SK-N-SH (cell line): ENCODE measurements around the gene ABI1. TPM values are rescaled to one million over a fixed set of nuclear protein-coding genes. Genes with fewer than 3 reads are reported as not detected.

Experiments used
- CTCF ChIA-PET: fragments of 300-600, 350-600 bp; formaldehyde crosslinking; extraction: SDS; loops from one replicate; lab custom pipeline; 2021; lab: Yijun Ruan, JAX
- POLR2A ChIA-PET: fragments of 350-600 bp; sonication (Branson Sonifier 250); formaldehyde crosslinking; extraction: SDS; loops from one replicate; lab custom pipeline; 2020; ENCODE audit warnings: antibody characterized with exemption, inconsistent platforms; lab: Yijun Ruan, JAX
- DNase-seq: peaks from one replicate; pipeline ENCODE4 v3.0.0; 2012
- H2AFZ ChIP-seq: fragments of 200-600 bp; sonication (generic); 2 replicates; pipeline ENCODE4 v1.8.1; 2016; ENCODE audit warnings: antibody characterized with exemption, mild to moderate bottlenecking, low read depth
- H3F3A ChIP-seq: fragments of 200-600 bp; sonication (generic); replicated peaks from 2 replicates; pipeline ENCODE3; 2016; ENCODE audit warnings: antibody characterized with exemption, mild to moderate bottlenecking; ENCODE audit not compliant: insufficient read depth
- H3K27ac ChIP-seq, 2 experiments: fragments of 200-500 bp in 1 of 2; fragments of 200-600 bp in 1 of 2; sonication (Bioruptor generic) in 1 of 2; sonication (generic), shearing (Covaris generic) in 1 of 2; 2 replicates each; pipeline versions ENCODE4 v1.5.1 to v1.6.1; 2014 to 2016; ENCODE audit warnings: low read depth in 2 of 2, inconsistent platforms in 1 of 2, low read length in 1 of 2, mild to moderate bottlenecking in 1 of 2, mixed read lengths in 1 of 2
- H3K27me3 ChIP-seq: fragments of 200-600 bp; sonication (generic), shearing (Covaris generic); 2 replicates; pipeline ENCODE4 v1.6.1; 2016; ENCODE audit warnings: mixed run types; ENCODE audit not compliant: insufficient read depth
- H3K36me3 ChIP-seq, 2 experiments: fragments of 200-500 bp in 1 of 2; fragments of 200-600 bp in 1 of 2; sonication (Bioruptor generic) in 1 of 2; sonication (generic) in 1 of 2; replicated peaks in 1 of 2; 2 replicates each; pipeline versions ENCODE3 to v1.5.1; 2014 to 2016; ENCODE audit warnings: low read length in 1 of 2, mild to moderate bottlenecking in 1 of 2; ENCODE audit not compliant: insufficient read depth in 2 of 2, control insufficient read depth in 1 of 2
- H3K4me1 ChIP-seq, 2 experiments: fragments of 200-500 bp in 1 of 2; fragments of 200-600 bp in 1 of 2; sonication (Bioruptor generic) in 1 of 2; sonication (generic), shearing (Covaris generic) in 1 of 2; 2 replicates each; pipeline versions ENCODE4 v1.5.1 to v1.6.1; 2014 to 2016; ENCODE audit warnings: low read depth in 1 of 2, low read length in 1 of 2, mixed run types in 1 of 2; ENCODE audit not compliant: insufficient read depth in 2 of 2, control insufficient read depth in 1 of 2
- H3K4me2 ChIP-seq: fragments of 200-600 bp; sonication (generic), shearing (Covaris generic); 2 replicates; pipeline ENCODE4 v1.6.1; 2017; ENCODE audit warnings: mixed run types
- H3K4me3 ChIP-seq, 2 experiments: fragments of 200-500 bp in 1 of 2; fragments of 200-600 bp in 1 of 2; sonication (Bioruptor generic) in 1 of 2; sonication (generic), shearing (Covaris generic) in 1 of 2; 2 replicates each; pipeline versions ENCODE4 v1.5.1 to v1.8.1; 2014 to 2016; ENCODE audit warnings: low read depth in 2 of 2, inconsistent platforms in 1 of 2, low read length in 1 of 2, mild to moderate bottlenecking in 1 of 2, mixed read lengths in 1 of 2, moderate library complexity in 1 of 2
- H3K79me2 ChIP-seq: fragments of 200-600 bp; sonication (generic); 2 replicates; pipeline ENCODE4 v1.8.1; 2017; ENCODE audit warnings: mild to moderate bottlenecking; ENCODE audit not compliant: insufficient read depth
- H3K9ac ChIP-seq: fragments of 200-600 bp; sonication (generic); 2 replicates; pipeline ENCODE4 v1.6.1; 2017; ENCODE audit warnings: mixed run types
- H3K9me2 ChIP-seq: fragments of 200-600 bp; sonication (generic); 2 replicates; pipeline ENCODE4 v1.6.1; 2017; ENCODE audit warnings: mixed run types
- H3K9me3 ChIP-seq: fragments of 200-600 bp; sonication (generic); 2 replicates; pipeline ENCODE4 v1.6.1; 2017; ENCODE audit warnings: mixed run types, mild to moderate bottlenecking, moderate library complexity
- H4K20me1 ChIP-seq: fragments of 200-600 bp; sonication (generic); 2 replicates; pipeline ENCODE4 v1.6.1; 2017; ENCODE audit warnings: mild to moderate bottlenecking, mixed run types; ENCODE audit not compliant: insufficient read depth
- CTCF ChIP-seq: fragments of 200-600 bp; sonication (generic); IDR thresholded peaks from 2 replicates; pipeline ENCODE4 v1.6.1; 2017; ENCODE audit warnings: antibody characterized with exemption, mild to moderate bottlenecking, moderate library complexity
- ELF1 ChIP-seq: IDR thresholded peaks from 2 replicates; pipeline ENCODE4 v1.4.0; 2012
- FOSL2 ChIP-seq: IDR thresholded peaks from 2 replicates; pipeline ENCODE4 v1.4.0; 2012; ENCODE audit warnings: low read depth, mild to moderate bottlenecking, moderate library complexity, borderline replicate concordance
- FOXJ3 ChIP-seq: sonication (generic); formaldehyde crosslinking; IDR thresholded peaks from 2 replicates; pipeline ENCODE4 v1.5.1; 2020; ENCODE audit warnings: mild to moderate bottlenecking, missing genetic modification reagents
- FOXM1 ChIP-seq: IDR thresholded peaks from 2 replicates; pipeline ENCODE4 v1.4.0; 2012; ENCODE audit warnings: low read depth, mild to moderate bottlenecking
- GATA2 ChIP-seq: sonication (generic); formaldehyde crosslinking; IDR thresholded peaks from 2 replicates; pipeline ENCODE4 v1.5.0; 2020; ENCODE audit warnings: mild to moderate bottlenecking, missing genetic modification reagents
- IRF3 ChIP-seq: fragments of 150-350 bp; IDR thresholded peaks from 2 replicates; pipeline ENCODE4 v1.6.1; 2016; ENCODE audit warnings: mild to moderate bottlenecking, low read depth, low read length
- MEF2A ChIP-seq: IDR thresholded peaks from 2 replicates; pipeline ENCODE4 v1.4.0; 2012; ENCODE audit warnings: low read depth, borderline replicate concordance
- NFIC ChIP-seq: IDR thresholded peaks from 2 replicates; pipeline ENCODE4 v1.4.0; 2012; ENCODE audit warnings: borderline replicate concordance
- NRF1 ChIP-seq: IDR thresholded peaks from 2 replicates; pipeline ENCODE4 v1.6.1; 2012; ENCODE audit warnings: low read depth, mild to moderate bottlenecking, low read length
- PBX3 ChIP-seq: IDR thresholded peaks from 2 replicates; pipeline ENCODE4; 2012
- RAD21 ChIP-seq: IDR thresholded peaks from 2 replicates; pipeline ENCODE4 v1.6.1; 2012; ENCODE audit warnings: mild to moderate bottlenecking, low read length
- REST ChIP-seq: IDR thresholded peaks from 2 replicates; pipeline ENCODE4 v1.6.1; 2012; ENCODE audit warnings: mild to moderate bottlenecking, low read depth, low read length, moderate library complexity
- RXRA ChIP-seq: IDR thresholded peaks from 2 replicates; pipeline ENCODE4 v1.4.0; 2012; ENCODE audit warnings: low read depth, mild to moderate bottlenecking, borderline replicate concordance
- SIN3A ChIP-seq: IDR thresholded peaks from 2 replicates; pipeline ENCODE4 v1.6.1; 2012; ENCODE audit warnings: low read depth, mild to moderate bottlenecking, low read length, moderate library complexity, borderline replicate concordance
- SMC3 ChIP-seq: IDR thresholded peaks from 2 replicates; pipeline ENCODE4 v1.6.1; 2012; ENCODE audit warnings: low read depth, low read length, improper control_type of control experiment
- TAF1 ChIP-seq: IDR thresholded peaks from 2 replicates; pipeline ENCODE4 v1.6.1; 2012; ENCODE audit warnings: low read depth, mild to moderate bottlenecking, low read length, moderate library complexity, borderline replicate concordance
- TEAD4 ChIP-seq: IDR thresholded peaks from 2 replicates; pipeline ENCODE4 v1.4.0; 2012; ENCODE audit warnings: mild to moderate bottlenecking, borderline replicate concordance; ENCODE audit not compliant: insufficient read depth
- ZBTB33 ChIP-seq: IDR thresholded peaks from 2 replicates; pipeline ENCODE4 v1.4.0; 2012; ENCODE audit warnings: low read depth, borderline replicate concordance
- WGBS: methylation state at CpG from one replicate; pipeline ENCODE4 v1.1.6; 2017; ENCODE audit warnings: low lambda C conversion rate; 5-methylcytosine and 5-hydroxymethylcytosine counted together
- polyA plus RNA-seq, 3 experiments: library from polyadenylated mRNA; depleted of rRNA; stranded (reverse); fragments of >200 nt; gene quantifications; 2 replicates each; pipeline ENCODE4 v1.2.3, GENCODE V29; 2012

Gene ABI1
- polyA plus RNA-seq, 1 of the 3 experiments (the other 2 are of a cell fraction) = 36.7 TPM

- WGBS = 88% methylated on average over 1 of the region's 1 CpG
- Histone ChIP-seq H3K79me2 (no peaks in the 10 kb centered on the region), H3K4me3 (no peak overlapping the region), H2AFZ (no peak overlapping the region), H3K27ac (no peak overlapping the region), H3K9me2 (no peaks in the 10 kb centered on the region), H3K36me3 (peaks cover 18 to 31% of the 10 kb centered on the region in 2 experiments), H3F3A (peaks cover 7% of the 10 kb centered on the region), H3K9me3 (no peaks in the 10 kb centered on the region), H4K20me1 (no peaks in the 10 kb centered on the region), H3K4me1 (no peaks in the 10 kb centered on the region), H3K27me3 (no peaks in the 10 kb centered on the region), H3K9ac (no peak overlapping the region), H3K4me2 (no peak overlapping the region)
- POLR2A ChIA-PET = interaction anchor here (1.0 kb wide), 1 partner anchor 134 kb away, joined by 3 read pairs; the partner anchor contains the start of gene ABI1
- TF ChIP-seq FOXM1 (no peak), TEAD4 (no peak), IRF3 (no peak), NRF1 (no peak), ZBTB33 (no peak), ELF1 (no peak), CTCF (no peak), FOXJ3 (no peak), REST (no peak), MEF2A (no peak), SMC3 (no peak), TAF1 (no peak), PBX3 (no peak), RAD21 (no peak), RXRA (no peak), SIN3A (no peak), NFIC (no peak), FOSL2 (no peak), GATA2 (CRISPR knock-in tag) (no peak)
- DNase-seq = no peak
- CTCF ChIA-PET = interaction anchor here (0.6 to 7.9 kb wide), 24 partner anchors 8 to 693 kb away, joined by 3 to 143 read pairs (median 7); partner anchors contain the start of gene ABI1
Measured at GRCh38 chr10:26727005-26727404, 133.8 kb downstream of the ABI1 start.
